Transverse colon (tissue), 4 donors: ENCODE measurements around the gene MTA2.
A peak's percentile ranks its signal among the peaks of the same experiment; 100 is the strongest.

Source experiments
- CTCF ChIP-seq, 5 experiments: fragments of 200-600 bp in 3 of 5; fragments of 450-650 bp in 2 of 5; sonication (generic) in 3 of 5; IDR thresholded peaks; 1 replicate in 2 of 5; 2 replicates in 3 of 5; pipeline ENCODE4 v1.5.1; 2016 to 2017; ENCODE audit warnings: antibody characterized with exemption in 5 of 5, inconsistent platforms in 3 of 5, mild to moderate bottlenecking in 2 of 5, moderate library complexity in 1 of 5
- EP300 ChIP-seq: sonication (generic); formaldehyde crosslinking; IDR thresholded peaks from one replicate; pipeline ENCODE4 v1.6.1; 2017; ENCODE audit warnings: antibody characterized with exemption, low read depth
- POLR2A ChIP-seq: fragments of 450-650 bp; IDR thresholded peaks from one replicate; pipeline ENCODE4 v1.6.1; 2016; ENCODE audit warnings: antibody characterized with exemption, mild to moderate bottlenecking, moderate library complexity
- POLR2AphosphoS5 ChIP-seq, 3 donors: sonication (generic); formaldehyde crosslinking; IDR thresholded peaks; one replicate each; pipeline ENCODE4 v1.6.1; 2016; ENCODE audit warnings: antibody characterized with exemption in 3 of 3

DNA sequence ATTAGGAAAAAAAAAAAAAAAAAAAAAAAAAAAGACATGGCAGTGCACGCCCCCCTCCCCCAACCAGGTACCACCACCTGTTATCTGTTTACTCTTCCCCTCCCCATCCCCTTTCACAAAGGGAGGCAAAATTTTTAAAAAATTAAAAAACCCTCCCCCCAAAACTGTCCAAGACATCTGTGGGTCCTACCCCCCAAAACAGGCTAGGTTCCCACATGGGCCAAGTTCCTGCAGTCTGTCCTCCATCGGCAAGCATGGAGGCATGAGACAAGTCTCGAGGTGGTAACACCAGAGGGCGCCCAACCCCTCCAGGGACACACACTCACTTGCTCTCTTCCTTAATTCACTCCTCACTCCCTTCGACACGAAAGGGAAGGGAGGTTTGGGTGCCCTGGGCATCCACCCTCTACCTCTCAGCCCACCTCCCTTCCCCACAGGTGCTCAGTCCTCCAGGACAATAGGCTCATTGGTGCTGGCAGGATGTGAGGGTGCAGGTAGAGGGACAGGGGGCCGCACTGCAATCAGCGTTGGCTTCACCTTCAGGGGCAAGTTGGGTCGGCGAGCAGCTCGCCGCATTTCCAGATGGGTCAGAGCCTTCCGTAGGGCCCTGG lies 8.1 kb downstream of the MTA2 start:
- TF ChIP-seq POLR2A: no peak
- peak; percentile 48 to 67 (median 59) for TF ChIP-seq CTCF (IDR thresholded peaks at IDR 0.05)
- peak in 1 of 3 donors; percentile 22 for TF ChIP-seq POLR2AphosphoS5 (IDR thresholded peaks at IDR 0.05)
- no peak for TF ChIP-seq EP300
